Neuronal stem cell (in vitro differentiated cells): ENCODE results near the gene HMGN1.

Source experiments
- DNase-seq: peaks from one replicate; pipeline ENCODE4 v3.0.0-alpha.2; 2013; ENCODE audit warnings: low spot score
- H2AFZ ChIP-seq: one replicate; pipeline ENCODE4 v1.6.1; 2013; ENCODE audit warnings: mild to moderate bottlenecking, low read length, inconsistent platforms
- H2AK5ac ChIP-seq: 2 replicates; pipeline ENCODE4 v1.6.1; 2013; ENCODE audit warnings: low read depth, mild to moderate bottlenecking, inconsistent platforms, low read length, moderate library complexity, mixed read lengths
- H2BK120ac ChIP-seq: 2 replicates; pipeline ENCODE4 v1.6.1; 2013; ENCODE audit warnings: low read depth, mild to moderate bottlenecking, inconsistent platforms, low read length, moderate library complexity, mixed read lengths
- H2BK12ac ChIP-seq: one replicate; pipeline ENCODE4 v1.6.1; 2013; ENCODE audit warnings: low read length, inconsistent platforms
- H2BK15ac ChIP-seq: 2 replicates; pipeline ENCODE4 v1.6.1; 2013; ENCODE audit warnings: mild to moderate bottlenecking, low read length, inconsistent platforms, mixed read lengths
- H2BK5ac ChIP-seq: one replicate; pipeline ENCODE4 v1.6.1; 2013; ENCODE audit warnings: inconsistent platforms, mild to moderate bottlenecking, low read length, moderate library complexity
- H3K14ac ChIP-seq: one replicate; pipeline ENCODE4 v1.6.1; 2013; ENCODE audit warnings: low read length, inconsistent platforms
- H3K18ac ChIP-seq: 2 replicates; pipeline ENCODE4 v1.6.1; 2013; ENCODE audit warnings: low read length, inconsistent platforms
- H3K23ac ChIP-seq: 2 replicates; pipeline ENCODE4 v1.6.1; 2013; ENCODE audit warnings: low read depth, mild to moderate bottlenecking, mixed read lengths, low read length, inconsistent platforms; ENCODE audit not compliant: poor library complexity
- H3K27ac ChIP-seq: replicated peaks from 3 replicates; pipeline ENCODE4 v1.5.1; 2013; ENCODE audit warnings: low read length, inconsistent platforms
- H3K27me3 ChIP-seq, 3 experiments: 2 replicates each; pipeline ENCODE4 v1.6.1; 2013; ENCODE audit warnings: low read length in 3 of 3, mild to moderate bottlenecking in 2 of 3, inconsistent platforms in 1 of 3, low read depth in 1 of 3, mixed read lengths in 1 of 3, moderate library complexity in 1 of 3; ENCODE audit not compliant: control insufficient read depth in 3 of 3, insufficient read depth in 3 of 3
- H3K36me3 ChIP-seq, 2 donors: replicated peaks in 1 of 2; 2 replicates each; pipeline ENCODE4 v1.6.1; 2013; ENCODE audit warnings: low read length in 2 of 2; ENCODE audit not compliant: control insufficient read depth in 2 of 2, insufficient read depth in 2 of 2
- H3K4ac ChIP-seq: 2 replicates; pipeline ENCODE4 v1.6.1; 2013; ENCODE audit warnings: inconsistent platforms, mild to moderate bottlenecking, low read length, moderate library complexity
- H3K4me1 ChIP-seq, 2 donors: 1 replicate in 1 of 2; 2 replicates in 1 of 2; pipeline ENCODE4 v1.6.1; 2013; ENCODE audit warnings: low read length in 2 of 2, low read depth in 1 of 2; ENCODE audit not compliant: control insufficient read depth in 2 of 2, insufficient read depth in 1 of 2
- H3K4me2 ChIP-seq: one replicate; pipeline ENCODE4 v1.6.1; 2013; ENCODE audit warnings: mild to moderate bottlenecking, low read length, inconsistent platforms; ENCODE audit not compliant: insufficient read depth, poor library complexity, severe bottlenecking
- H3K4me3 ChIP-seq, 2 donors: 2 replicates each; pipeline ENCODE4 v1.5.1; 2013; ENCODE audit warnings: low read length in 2 of 2, mild to moderate bottlenecking in 2 of 2, inconsistent platforms in 1 of 2, moderate library complexity in 1 of 2
- H3K79me1 ChIP-seq: one replicate; pipeline ENCODE4 v1.6.1; 2013; ENCODE audit warnings: low read depth, mild to moderate bottlenecking, inconsistent platforms, low read length, moderate library complexity
- H3K9ac ChIP-seq: one replicate; pipeline ENCODE4 v1.6.1; 2013; ENCODE audit warnings: mild to moderate bottlenecking, low read depth, low read length, inconsistent platforms; ENCODE audit not compliant: poor library complexity
- H3K9me3 ChIP-seq, 2 donors: replicated peaks in 1 of 2; 2 replicates each; pipeline versions ENCODE3 to v1.6.1; 2013; ENCODE audit warnings: low read length in 2 of 2, mild to moderate bottlenecking in 2 of 2, inconsistent platforms in 1 of 2, low read depth in 1 of 2, mixed read lengths in 1 of 2, moderate library complexity in 1 of 2; ENCODE audit not compliant: control insufficient read depth in 2 of 2, insufficient read depth in 1 of 2
- H4K8ac ChIP-seq: one replicate; pipeline ENCODE4 v1.6.1; 2013; ENCODE audit warnings: low read depth, mild to moderate bottlenecking, inconsistent platforms, low read length, moderate library complexity
- H4K91ac ChIP-seq: one replicate; pipeline ENCODE4 v1.6.1; 2013; ENCODE audit warnings: low read length, low read depth, mild to moderate bottlenecking, inconsistent platforms; ENCODE audit not compliant: poor library complexity
- whole genome bisulfite sequencing, 2 donors: extraction: QIAGEN DNeasy Blood & Tissue Kit; methylation state at CpG; one replicate each; pipeline ENCODE4 v1.1.7; 2013; ENCODE audit warnings: missing lambda C conversion rate in 2 of 2, mixed read lengths in 1 of 2; ENCODE audit not compliant: insufficient read length in 2 of 2, insufficient replicate concordance in 1 of 2; ENCODE audit errors: extremely low coverage in 2 of 2; 5-methylcytosine and 5-hydroxymethylcytosine counted together

The HMGN1 gene

DNA sequence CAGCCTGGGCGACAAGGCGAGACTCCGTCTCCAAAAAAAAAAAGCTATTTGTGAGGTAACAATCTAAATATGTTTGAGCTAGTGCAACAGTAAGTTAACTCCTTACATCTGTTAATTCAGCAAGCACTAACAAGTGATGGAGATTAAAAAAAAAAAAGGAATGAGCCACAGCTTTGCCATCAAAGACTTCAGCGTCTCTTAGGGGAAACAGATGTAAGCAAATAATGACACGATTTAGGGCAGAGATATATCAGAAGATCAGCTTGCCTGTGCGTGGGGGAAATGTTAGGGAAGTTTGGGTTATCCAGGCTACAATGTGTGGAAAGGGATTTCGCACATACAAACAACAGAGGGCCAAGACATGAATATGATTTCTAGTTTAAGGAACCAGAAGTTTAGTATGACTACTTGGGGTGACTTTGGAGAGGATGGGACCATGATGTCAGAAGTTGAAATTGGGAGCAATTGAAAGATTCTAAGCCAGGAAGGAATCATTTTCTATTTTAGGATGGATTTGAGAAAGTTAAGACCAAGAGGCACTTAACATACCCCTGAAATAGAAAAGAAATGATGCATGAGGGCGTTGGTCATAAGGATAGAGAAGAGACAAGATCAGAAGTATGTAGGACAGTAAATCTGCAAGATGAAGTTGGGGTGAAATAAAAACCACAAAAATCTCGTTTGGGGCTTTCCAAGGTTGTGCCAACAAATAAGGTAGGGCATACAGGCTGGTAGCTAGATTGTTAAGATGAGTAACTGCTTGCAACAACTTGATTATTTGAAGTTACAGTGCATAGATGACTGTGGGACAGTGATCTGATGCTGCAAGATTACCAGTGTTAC lies 33.1 kb downstream of the HMGN1 start:
- no peak overlapping the region for H3K9ac ChIP-seq

DNA sequence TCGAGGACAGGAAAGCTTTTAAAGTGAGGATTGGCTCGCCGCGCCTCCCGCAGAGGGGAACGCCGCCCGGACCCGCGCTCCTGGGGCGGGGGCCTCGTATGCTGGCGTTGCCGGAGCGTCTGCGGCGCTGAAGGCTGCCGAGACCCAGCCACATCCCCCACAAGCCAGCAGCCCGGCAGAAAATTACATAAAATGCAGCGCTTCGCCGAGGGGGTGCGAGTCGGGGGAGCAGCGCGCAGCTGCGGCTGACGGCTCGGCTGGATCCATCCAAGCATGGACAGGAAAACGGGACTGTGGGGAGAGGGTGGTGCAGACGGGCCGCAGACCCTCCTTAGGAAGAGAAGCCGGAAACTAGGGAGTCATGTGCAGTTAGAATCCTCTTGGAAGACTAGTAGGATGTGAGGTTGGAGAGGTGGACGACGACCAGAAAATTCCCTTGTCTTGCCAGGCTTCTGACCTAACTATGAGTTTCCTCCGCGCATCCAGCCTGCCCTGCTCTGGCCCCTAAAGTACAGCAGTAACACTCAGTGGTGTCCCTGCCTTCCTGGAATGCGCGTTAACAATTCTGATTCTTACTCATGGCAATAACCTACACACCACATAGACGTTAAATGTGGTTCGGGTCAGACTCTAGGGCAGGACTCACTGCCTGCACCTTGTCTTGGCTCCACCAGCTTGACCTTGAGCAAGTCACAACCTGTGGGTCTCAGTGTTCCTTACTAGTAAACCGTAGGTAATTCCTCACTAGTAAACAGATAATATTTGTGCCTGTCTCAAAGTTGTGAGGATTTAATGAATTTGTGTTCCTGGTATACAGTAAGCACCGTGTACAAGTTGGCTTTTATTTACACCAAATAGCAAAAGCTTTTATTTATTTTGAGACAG lies 34.5 kb downstream of the HMGN1 start:
- Histone ChIP-seq H3K4me3 (peak overlapping the region; percentile 63 to 96), H3K79me1 (peaks cover 2% of the 10 kb centered on the region), H4K91ac (no peak overlapping the region), H3K4me1 (peaks cover 2 to 9% of the 10 kb centered on the region in 2 donors), H2BK120ac (peak overlapping the region; percentile 11), H2AFZ (peak overlapping the region; percentile 99), H3K9ac (peak overlapping the region; percentile 85), H3K36me3 (peaks cover 2 to 27% of the 10 kb centered on the region in 2 donors), H2AK5ac (peak overlapping the region; percentile 70), H2BK5ac (peak overlapping the region; percentile 97), H3K4me2 (peak overlapping the region; percentile 85), H2BK12ac (no peak overlapping the region), H4K8ac (no peak overlapping the region), H3K23ac (peak overlapping the region; percentile 94), H3K9me3 (peaks cover 0 to 2% of the 10 kb centered on the region in 2 donors), H3K27me3 (no peaks in the 10 kb centered on the region), H3K27ac (peak overlapping the region; percentile 98), H3K18ac (peak overlapping the region; percentile 99), H3K14ac (peak overlapping the region; percentile 98), H3K4ac (no peak overlapping the region), H2BK15ac (peak overlapping the region; percentile 60)
- DNase-seq: no peak
- WGBS, 2 donors: no CpG with 5 or more reads among the region's 43 CpGs

More for the DNA sequence above, 33.1 kb downstream of the HMGN1 start:
- Histone ChIP-seq H4K8ac (no peak overlapping the region), H3K79me1 (peaks cover 2% of the 10 kb centered on the region), H2AFZ (no peak overlapping the region), H3K4me1 (peaks cover 2 to 9% of the 10 kb centered on the region in 2 donors), H3K27ac (no peak overlapping the region), H2BK15ac (no peak overlapping the region), H2BK120ac (no peak overlapping the region), H3K4ac (no peak overlapping the region), H2BK12ac (no peak overlapping the region), H3K14ac (no peak overlapping the region), H3K4me2 (no peak overlapping the region), H3K4me3 (no peak overlapping the region), H2AK5ac (no peak overlapping the region), H3K27me3 (no peaks in the 10 kb centered on the region), H3K36me3 (peaks cover 0 to 15% of the 10 kb centered on the region in 2 donors), H3K18ac (no peak overlapping the region), H2BK5ac (no peak overlapping the region), H3K23ac (no peak overlapping the region), H3K9me3 (no peaks in the 10 kb centered on the region), H4K91ac (no peak overlapping the region)
- no CpG with 5 or more reads among the region's 9 CpGs for WGBS, 2 donors
- DNase-seq: no peak

DNA sequence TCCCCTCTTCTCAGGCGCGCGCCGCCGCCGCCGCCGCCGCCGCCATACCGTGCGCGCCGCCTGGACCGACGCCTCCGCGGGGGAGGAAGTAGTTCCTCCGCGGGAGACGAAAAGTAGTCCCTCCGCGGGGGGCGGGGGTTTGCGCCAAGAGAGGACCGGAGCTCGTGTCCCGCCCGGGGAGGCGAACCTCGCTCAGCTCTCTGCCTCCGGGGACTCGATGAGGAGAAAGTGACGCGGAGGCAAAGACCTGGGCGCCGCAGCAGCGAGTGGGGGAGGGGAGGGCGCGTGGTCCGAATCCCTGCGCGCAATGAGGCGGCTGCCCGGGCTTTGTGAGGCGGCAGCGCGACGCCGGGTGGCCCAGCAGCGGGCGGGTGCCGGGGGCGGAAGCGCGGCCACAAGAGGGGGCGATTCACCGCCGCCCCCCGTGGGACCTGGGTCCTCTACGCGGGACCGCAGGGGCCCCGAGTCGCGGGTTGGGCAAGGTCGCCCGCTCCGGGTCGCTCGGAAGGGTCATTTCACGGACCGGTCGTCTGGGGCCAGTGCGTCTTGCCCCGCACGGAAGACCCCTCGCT lies 35.2 kb downstream of the HMGN1 start, which contains the start of gene BRWD1:
Gene BRWD1, minus strand, starts transcription at position 62 of the 572 bp plus-strand sequence. CDS start 141 bp downstream, outside the sequence.
- Histone ChIP-seq H3K27me3 (no peaks in the 10 kb centered on the region), H3K27ac (peak within 1 kb of the TSS; percentile 98), H2BK5ac (peak within 1 kb of the TSS; percentile 97), H3K9ac (peak within 1 kb of the TSS; percentile 98), H3K79me1 (peaks cover 8% of the 10 kb centered on the region), H3K4me3 (peak within 1 kb of the TSS; percentile 63 to 96), H3K18ac (peak within 1 kb of the TSS; percentile 99), H3K23ac (peak within 1 kb of the TSS; percentile 94), H3K9me3 (peaks cover 0 to 2% of the 10 kb centered on the region in 2 donors), H3K4me2 (peak within 1 kb of the TSS; percentile 85), H2AK5ac (peak within 1 kb of the TSS; percentile 70), H3K4me1 (peaks cover 4 to 9% of the 10 kb centered on the region in 2 donors), H2BK120ac (peak within 1 kb of the TSS; percentile 11), H2BK12ac (peak within 1 kb of the TSS; percentile 87), H3K4ac (peak within 1 kb of the TSS; percentile 41), H4K8ac (no peak within 1 kb of the TSS), H3K14ac (peak within 1 kb of the TSS; percentile 98), H2AFZ (peak within 1 kb of the TSS; percentile 99), H3K36me3 (peaks cover 2 to 34% of the 10 kb centered on the region in 2 donors), H4K91ac (no peak within 1 kb of the TSS), H2BK15ac (peak within 1 kb of the TSS; percentile 60)
- WGBS, 2 donors: no CpG with 5 or more reads among the region's 78 CpGs
- DNase-seq: peak; percentile 91
